Tibial nerve (tissue), 4 donors: ENCODE measurements around the gene CTBP1.

ENCODE experiments used
- CTCF ChIP-seq, 5 experiments: fragments of 200-600 bp in 3 of 5; fragments of 450-650 bp in 2 of 5; sonication (generic) in 3 of 5; IDR thresholded peaks; one replicate each; pipeline ENCODE4 v1.5.1; 2016 to 2019; ENCODE audit warnings: antibody characterized with exemption in 5 of 5, mild to moderate bottlenecking in 3 of 5, moderate library complexity in 2 of 5
- EP300 ChIP-seq, 2 donors: sonication (generic); formaldehyde crosslinking; IDR thresholded peaks; one replicate each; pipeline ENCODE4 v1.6.1; 2017; ENCODE audit warnings: antibody characterized with exemption in 2 of 2, mild to moderate bottlenecking in 1 of 2
- POLR2A ChIP-seq, 2 donors: fragments of 450-650 bp; IDR thresholded peaks; one replicate each; pipeline ENCODE4 v1.6.1; 2017; ENCODE audit warnings: antibody characterized with exemption in 2 of 2, mild to moderate bottlenecking in 2 of 2, moderate library complexity in 2 of 2

- TF ChIP-seq CTCF (IDR thresholded peaks at IDR 0.05) = no peak
- no peak for TF ChIP-seq POLR2A (IDR thresholded peaks at IDR 0.05)
- no peak for TF ChIP-seq EP300 (IDR thresholded peaks at IDR 0.05)
Measured at GRCh38 chr4:1200425-1201035, 48.4 kb downstream of the CTBP1 start.
